GM06990 (cell line): ENCODE measurements around the gene ANKRD44.

Experiments used
- DNase-seq: peaks from one replicate; pipeline ENCODE4 v3.0.0-alpha.2; 2011; ENCODE audit not compliant: insufficient read length; ENCODE audit errors: extremely low read depth
- H3K27me3 ChIP-seq: replicated peaks from 2 replicates; pipeline ENCODE4 v1.6.0; 2011; ENCODE audit warnings: low read length; ENCODE audit not compliant: control insufficient read depth, insufficient read depth
- H3K36me3 ChIP-seq: 2 replicates; pipeline ENCODE4 v1.5.1; 2011; ENCODE audit warnings: low read length; ENCODE audit not compliant: control insufficient read depth, insufficient read depth
- H3K4me3 ChIP-seq: replicated peaks from 2 replicates; pipeline ENCODE4 v1.5.1; 2011; ENCODE audit warnings: low read depth, mild to moderate bottlenecking, control low read depth, low read length
- TF ChIP-seq, protein P1 (sequence below): IDR thresholded peaks from 2 replicates; pipeline ENCODE4 v1.5.1; 2011; ENCODE audit warnings: low read length, control low read depth, mild to moderate bottlenecking, inconsistent platforms; ENCODE audit not compliant: insufficient read depth, poor library complexity, severe bottlenecking

The ANKRD44 gene

DNA sequence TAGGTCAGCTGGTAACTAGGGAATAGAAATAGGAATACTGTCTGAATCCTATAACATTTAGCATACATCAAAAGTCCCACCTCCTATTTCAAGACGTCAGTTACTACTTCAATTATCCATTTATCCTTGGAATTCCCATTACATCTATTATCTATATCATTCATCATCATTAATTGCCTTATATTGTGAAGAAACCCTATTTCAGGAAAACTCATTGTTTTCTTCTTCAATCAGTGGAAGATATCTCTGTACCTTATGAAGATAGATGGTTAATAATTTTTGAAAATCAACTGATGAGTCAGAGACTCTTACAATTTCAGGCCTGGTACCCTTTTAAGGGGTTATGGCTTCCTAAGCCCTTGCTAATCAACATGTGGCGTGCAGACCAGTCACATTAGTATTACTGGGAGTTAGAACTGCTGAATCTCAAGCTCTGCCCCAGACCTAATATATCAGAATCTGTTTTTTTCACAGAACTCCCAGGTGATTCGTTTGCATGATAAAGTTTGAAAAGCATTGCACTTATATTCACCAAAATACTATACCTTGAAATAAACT lies 314.7 kb downstream of the ANKRD44 start:
- no peak for DNase-seq
- TF ChIP-seq, protein P1, sequence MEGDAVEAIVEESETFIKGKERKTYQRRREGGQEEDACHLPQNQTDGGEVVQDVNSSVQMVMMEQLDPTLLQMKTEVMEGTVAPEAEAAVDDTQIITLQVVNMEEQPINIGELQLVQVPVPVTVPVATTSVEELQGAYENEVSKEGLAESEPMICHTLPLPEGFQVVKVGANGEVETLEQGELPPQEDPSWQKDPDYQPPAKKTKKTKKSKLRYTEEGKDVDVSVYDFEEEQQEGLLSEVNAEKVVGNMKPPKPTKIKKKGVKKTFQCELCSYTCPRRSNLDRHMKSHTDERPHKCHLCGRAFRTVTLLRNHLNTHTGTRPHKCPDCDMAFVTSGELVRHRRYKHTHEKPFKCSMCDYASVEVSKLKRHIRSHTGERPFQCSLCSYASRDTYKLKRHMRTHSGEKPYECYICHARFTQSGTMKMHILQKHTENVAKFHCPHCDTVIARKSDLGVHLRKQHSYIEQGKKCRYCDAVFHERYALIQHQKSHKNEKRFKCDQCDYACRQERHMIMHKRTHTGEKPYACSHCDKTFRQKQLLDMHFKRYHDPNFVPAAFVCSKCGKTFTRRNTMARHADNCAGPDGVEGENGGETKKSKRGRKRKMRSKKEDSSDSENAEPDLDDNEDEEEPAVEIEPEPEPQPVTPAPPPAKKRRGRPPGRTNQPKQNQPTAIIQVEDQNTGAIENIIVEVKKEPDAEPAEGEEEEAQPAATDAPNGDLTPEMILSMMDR = no peak
- Histone ChIP-seq H3K4me3 (no peak overlapping the region), H3K27me3 (no peaks in the 10 kb centered on the region), H3K36me3 (peaks cover 10% of the 10 kb centered on the region)

DNA sequence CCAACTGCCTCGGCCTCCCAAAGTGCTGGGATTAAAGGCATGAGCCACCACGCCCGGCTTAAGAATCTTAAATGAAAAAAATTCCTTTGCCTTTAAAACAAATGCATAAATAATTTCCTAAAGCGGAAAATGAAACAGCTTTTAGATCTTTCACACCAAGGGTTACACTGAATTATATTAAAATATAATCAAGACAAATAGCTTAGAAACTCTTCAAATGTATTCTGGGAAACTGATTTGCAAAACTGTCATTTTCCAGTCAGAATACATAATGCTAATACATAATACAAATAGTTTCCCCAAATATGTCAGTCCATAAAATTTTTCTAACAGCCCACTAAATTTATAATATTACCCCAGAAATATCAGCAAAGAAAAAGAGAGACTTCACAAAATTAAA lies 315.8 kb downstream of the ANKRD44 start:
- H3K4me3 ChIP-seq = no peak overlapping the region
- peaks cover 12% of the 10 kb centered on the region for H3K36me3 ChIP-seq
- DNase-seq = no peak
- H3K27me3 ChIP-seq = no peaks in the 10 kb centered on the region
- TF ChIP-seq, protein P1 = no peak

DNA sequence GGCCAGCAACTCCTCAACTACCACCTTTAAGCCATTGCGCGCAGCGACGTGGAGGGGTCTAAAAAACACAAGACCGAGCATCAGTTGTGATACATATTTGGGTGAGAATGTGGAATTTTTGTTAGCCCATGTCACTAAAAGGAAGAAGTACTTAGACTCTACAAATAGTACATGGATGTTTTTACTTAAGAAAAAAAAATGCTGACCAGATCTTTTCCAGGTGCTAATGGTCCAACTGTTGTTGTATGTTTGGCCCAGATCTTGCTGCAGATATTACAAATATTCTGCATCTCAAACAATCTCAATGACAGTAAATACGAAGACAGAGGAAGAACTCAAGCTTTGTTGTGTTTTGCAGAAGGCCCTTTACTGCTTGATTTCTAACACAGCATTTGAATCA lies 317.0 kb downstream of the ANKRD44 start:
- DNase-seq = no peak
- Histone ChIP-seq H3K4me3 (no peak overlapping the region), H3K27me3 (no peaks in the 10 kb centered on the region), H3K36me3 (peaks cover 14% of the 10 kb centered on the region)
- TF ChIP-seq, protein P1 = no peak

DNA sequence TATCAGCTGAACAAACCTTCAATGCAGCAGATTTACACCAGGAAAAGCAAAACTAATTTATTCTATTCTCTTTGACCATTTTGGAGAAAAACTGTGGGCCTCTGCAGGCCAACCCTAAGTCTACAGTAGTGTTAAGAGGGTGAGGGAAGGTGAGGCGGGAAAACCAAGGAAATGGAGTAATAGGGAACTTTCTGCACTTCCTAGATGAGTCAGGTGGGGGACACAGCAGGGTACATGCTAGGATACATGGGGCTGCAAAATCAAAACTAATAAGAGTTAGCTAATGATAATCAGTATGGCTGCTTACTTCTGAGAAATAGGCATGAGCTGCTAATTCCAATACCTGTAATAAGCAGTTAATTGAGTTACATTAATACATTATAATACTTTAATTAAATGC lies 318.1 kb downstream of the ANKRD44 start:
- no peaks in the 10 kb centered on the region for H3K27me3 ChIP-seq
- no peak for DNase-seq
- H3K4me3 ChIP-seq = no peak overlapping the region
- H3K36me3 ChIP-seq = peaks cover 14% of the 10 kb centered on the region
- TF ChIP-seq, protein P1 = no peak

DNA sequence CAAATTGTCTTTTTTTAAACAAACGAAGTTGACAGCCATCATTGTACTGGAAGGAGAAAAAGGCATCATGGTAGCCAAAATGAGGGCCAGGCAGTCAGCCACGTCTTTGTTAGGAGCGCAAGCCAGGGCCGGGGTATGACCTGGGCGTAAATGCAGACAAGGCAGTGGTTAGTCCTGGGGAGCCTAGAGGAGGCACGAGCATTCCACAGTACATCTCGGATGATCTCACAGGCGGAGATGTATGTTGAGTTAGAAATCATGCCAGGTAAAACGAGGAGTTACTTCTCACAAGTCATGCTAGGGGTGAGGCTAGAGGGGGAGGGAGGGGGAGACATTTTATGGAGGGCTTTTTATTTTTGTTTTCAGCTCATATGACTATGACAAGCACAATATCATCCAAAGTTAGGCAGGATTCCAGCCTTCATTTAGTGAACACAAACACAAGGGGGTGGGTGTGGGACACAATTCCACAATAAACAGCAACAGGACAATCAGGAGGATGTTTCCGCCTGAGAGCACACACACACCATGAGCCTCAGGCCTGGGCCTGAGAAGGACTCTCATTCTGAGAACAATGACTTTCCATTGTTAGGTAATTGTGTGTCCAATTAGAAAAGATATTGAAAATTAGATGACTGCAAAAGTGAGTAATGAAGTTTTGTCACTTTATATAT lies 319.7 kb downstream of the ANKRD44 start:
- TF ChIP-seq, protein P1 = no peak
- Histone ChIP-seq H3K36me3 (peaks cover 12% of the 10 kb centered on the region), H3K27me3 (no peaks in the 10 kb centered on the region), H3K4me3 (no peak overlapping the region)
- DNase-seq = no peak
